Limb (tissue), 2 donors: ENCODE results near the gene SC5D.

ENCODE experiments used
- DNase-seq, 2 donors: peaks; one replicate each; pipeline ENCODE4 v3.0.0-alpha.2; 2016; ENCODE audit errors: extremely low spot score in 2 of 2

The SC5D gene

GRCh38 chr11:121328967-121329679 is 36.6 kb downstream of the SC5D start:
- no peak for DNase-seq

GRCh38 chr11:121329781-121330395 is 37.3 kb downstream of the SC5D start:
- DNase-seq = no peak

GRCh38 chr11:121330614-121331435 is 38.3 kb downstream of the SC5D start:
- DNase-seq = no peak

GRCh38 chr11:121334973-121335710 is 42.6 kb downstream of the SC5D start:
- peak in 1 of 2 donors; percentile 40 for DNase-seq

- no peak for DNase-seq
Observed at GRCh38 chr11:121336279-121336937, 43.8 kb downstream of the SC5D start.

- no peak for DNase-seq
Observed at GRCh38 chr11:121337078-121337477, 44.5 kb downstream of the SC5D start.

GRCh38 chr11:121337740-121338272 is 45.2 kb downstream of the SC5D start:
- DNase-seq = no peak

- no peak for DNase-seq
Observed at GRCh38 chr11:121338536-121338935, 46.0 kb downstream of the SC5D start.

GRCh38 chr11:121340032-121340580 is 47.5 kb downstream of the SC5D start:
- no peak for DNase-seq

GRCh38 chr11:121341609-121342008 is 49.0 kb downstream of the SC5D start:
- no peak for DNase-seq

- no peak for DNase-seq
Observed at GRCh38 chr11:121344824-121345223, 52.3 kb downstream of the SC5D start.

- DNase-seq = no peak
Observed at GRCh38 chr11:121347094-121347493, 54.5 kb downstream of the SC5D start.

- DNase-seq = no peak
Observed at GRCh38 chr11:121347813-121348212, 55.2 kb downstream of the SC5D start.

GRCh38 chr11:121348220-121348875 is 55.8 kb downstream of the SC5D start:
- DNase-seq = no peak

GRCh38 chr11:121349790-121350189 is 57.2 kb downstream of the SC5D start:
- DNase-seq = no peak

- no peak for DNase-seq
Observed at GRCh38 chr11:121350314-121351082, 57.9 kb downstream of the SC5D start.

- peak; percentile 43 to 58 for DNase-seq
Observed at GRCh38 chr11:121351083-121351630, 58.6 kb downstream of the SC5D start.

GRCh38 chr11:121352251-121352891 is 59.8 kb downstream of the SC5D start:
- DNase-seq = peak in 1 of 2 donors; percentile 61
